MCF 10A (cell line): ENCODE data around the gene PRKAB1. TPM values are rescaled to one million over a fixed set of nuclear protein-coding genes. Genes with fewer than 3 reads are reported as not detected.

Source experiments
- BruUV-seq: library from RNA; stranded (reverse); fragments of 400-500 nt; replicated peaks from 2 replicates; lab custom pipeline; 2021; lab: Mats Ljungman, UMichigan
- CTCF ChIA-PET: fragments of 300-600 bp; sonication (Branson Sonifier 250); formaldehyde crosslinking; extraction: SDS; loops from one replicate; lab custom pipeline; 2021; ENCODE audit warnings: antibody characterized with exemption, inconsistent platforms; lab: Yijun Ruan, JAX
- POLR2A ChIA-PET: fragments of 300-600, 350-650 bp; sonication (Branson Sonifier 250); formaldehyde crosslinking; extraction: SDS; loops from one replicate; lab custom pipeline; 2020; ENCODE audit warnings: antibody characterized with exemption, inconsistent platforms; lab: Yijun Ruan, JAX
- DNase-seq: peaks from one replicate; pipeline ENCODE4 v3.0.0-alpha.2; 2018; ENCODE audit not compliant: unreplicated experiment
- H3K27ac Mint-ChIP-seq: one replicate; pipeline ENCODE4 v1.8.0; 2022; ENCODE audit warnings: mild to moderate bottlenecking, low read depth, mixed read lengths; ENCODE audit not compliant: unreplicated experiment
- H3K27me3 Mint-ChIP-seq: one replicate; pipeline ENCODE4 v1.8.0; 2022; ENCODE audit warnings: mixed read lengths; ENCODE audit not compliant: insufficient read depth, unreplicated experiment
- H3K36me3 Mint-ChIP-seq: one replicate; pipeline ENCODE4 v1.8.0; 2022; ENCODE audit warnings: mild to moderate bottlenecking, moderate library complexity, mixed read lengths; ENCODE audit not compliant: insufficient read depth, unreplicated experiment
- H3K4me1 Mint-ChIP-seq: one replicate; pipeline ENCODE4 v1.8.0; 2022; ENCODE audit warnings: mixed read lengths; ENCODE audit not compliant: insufficient read depth, unreplicated experiment
- H3K4me3 Mint-ChIP-seq: one replicate; pipeline ENCODE4 v1.8.0; 2022; ENCODE audit warnings: mild to moderate bottlenecking, moderate library complexity, mixed read lengths; ENCODE audit not compliant: unreplicated experiment
- H3K9me3 Mint-ChIP-seq: one replicate; pipeline ENCODE4 v1.8.0; 2022; ENCODE audit warnings: mixed read lengths; ENCODE audit not compliant: unreplicated experiment
- CTCF ChIP-seq: fragments of 200-600 bp; IDR thresholded peaks from one replicate; pipeline ENCODE4 v1.8.0; 2022; ENCODE audit warnings: antibody characterized with exemption, mild to moderate bottlenecking; ENCODE audit not compliant: unreplicated experiment
- intact Hi-C: fragments of 100-400 bp; cut with micrococcal nuclease; formaldehyde crosslinking; loops from 2 replicates; pipeline ENCODE4 v1.14.1; 2022
- total RNA-seq: library from RNA; stranded (reverse); gene quantifications from 2 replicates; pipeline ENCODE4 v1.2.3, GENCODE V29; 2022

PRKAB1 gene
- total RNA-seq, 1 experiment from 2014 or later: 27.2 TPM

- TF ChIP-seq CTCF: peak; percentile 70
- Mint-ChIP-seq H3K4me1 (peaks cover 5% of the 10 kb centered on the region), H3K4me3 (no peak overlapping the region), H3K27ac (no peak overlapping the region), H3K36me3 (no peaks in the 10 kb centered on the region), H3K27me3 (no peaks in the 10 kb centered on the region), H3K9me3 (no peaks in the 10 kb centered on the region)
- CTCF ChIA-PET: interaction anchor here (0.6 to 1.7 kb wide), 14 partner anchors 9 to 1558 kb away, joined by 3 to 9 read pairs (median 4); partner anchors contain the start of gene SUDS3
- peak; percentile 55 for DNase-seq
- POLR2A ChIA-PET: no interaction called here
- BruUV-seq: no TSS peak
- intact Hi-C loops: no loop called here
Observed at GRCh38 chr12:119659289-119659897, 8.5 kb upstream of the PRKAB1 start.

- H3K9me3 Mint-ChIP-seq: no peaks in the 10 kb centered on the region
- CTCF ChIA-PET: interaction anchor here (0.6 to 1.6 kb wide), 6 partner anchors 9 to 120 kb away, joined by 3 to 5 read pairs (median 3); no protein-coding TSS in a partner anchor
- no peaks in the 10 kb centered on the region for H3K27me3 Mint-ChIP-seq
- no peak overlapping the region for H3K27ac Mint-ChIP-seq
- intact Hi-C loops: loop anchor here (10.0 kb wide), 1 partner anchor 1255 kb away; no protein-coding TSS in a partner anchor
- H3K4me1 Mint-ChIP-seq: peaks cover 5% of the 10 kb centered on the region
- H3K36me3 Mint-ChIP-seq: no peaks in the 10 kb centered on the region
- BruUV-seq: no TSS peak
- DNase-seq: no peak
- no peak overlapping the region for H3K4me3 Mint-ChIP-seq
- no peak for TF ChIP-seq CTCF
- POLR2A ChIA-PET: no interaction called here
Observed at GRCh38 chr12:119660076-119660475, 7.9 kb upstream of the PRKAB1 start.

- BruUV-seq: no TSS peak
- H3K27ac Mint-ChIP-seq: no peak overlapping the region
- H3K4me3 Mint-ChIP-seq: no peak overlapping the region
- H3K36me3 Mint-ChIP-seq: no peaks in the 10 kb centered on the region
- DNase-seq: no peak
- H3K27me3 Mint-ChIP-seq: no peaks in the 10 kb centered on the region
- no peaks in the 10 kb centered on the region for H3K9me3 Mint-ChIP-seq
- TF ChIP-seq CTCF: no peak
- intact Hi-C loops: loop anchor here (10.0 kb wide), 1 partner anchor 1257 kb away; no protein-coding TSS in a partner anchor
- ChIA-PET POLR2A (no interaction called here), CTCF (interaction anchor here (0.9 to 2.0 kb wide), 6 partner anchors 10 to 249 kb away, joined by 3 to 12 read pairs (median 4); no protein-coding TSS in a partner anchor)
- peaks cover 6% of the 10 kb centered on the region for H3K4me1 Mint-ChIP-seq
Observed at GRCh38 chr12:119661882-119662281, 6.1 kb upstream of the PRKAB1 start.

GRCh38 chr12:119664642-119665041 is 3.3 kb upstream of the PRKAB1 start:
- Mint-ChIP-seq H3K27ac (no peak overlapping the region), H3K27me3 (no peaks in the 10 kb centered on the region), H3K4me1 (peaks cover 12% of the 10 kb centered on the region), H3K9me3 (no peaks in the 10 kb centered on the region), H3K36me3 (peaks cover 3% of the 10 kb centered on the region), H3K4me3 (no peak overlapping the region)
- DNase-seq: no peak
- no peak for TF ChIP-seq CTCF
- ChIA-PET CTCF (interaction anchor here (0.6 kb wide), 1 partner anchor 325 kb away, joined by 3 read pairs; no protein-coding TSS in a partner anchor), POLR2A (no interaction called here)
- no TSS peak for BruUV-seq
- intact Hi-C loops: loop anchor here (5.0 to 10.0 kb wide), 3 partner anchors 118 to 1260 kb away; no protein-coding TSS in a partner anchor
